BE2C (cell line): ENCODE data around the gene SMAP1.

ENCODE experiments used
- DNase-seq: peaks from one replicate; pipeline ENCODE4 v3.0.0-alpha.2; 2020
- H3K27me3 ChIP-seq: fragments of 250-450 bp; sonication (Bioruptor Pico); 2 replicates; pipeline ENCODE4 v1.5.1; 2020; ENCODE audit warnings: mild to moderate bottlenecking
- H3K36me3 ChIP-seq: fragments of 250-450 bp; sonication (Bioruptor Pico); 2 replicates; pipeline ENCODE4 v1.5.1; 2020; ENCODE audit warnings: mild to moderate bottlenecking
- H3K4me1 ChIP-seq: fragments of 250-450 bp; sonication (Bioruptor Pico); 2 replicates; pipeline ENCODE4 v1.5.1; 2020
- H3K4me3 ChIP-seq: 2 replicates; pipeline ENCODE4 v1.5.1; 2011; ENCODE audit warnings: low read depth, low read length
- H3K9me3 ChIP-seq: fragments of 250-450 bp; sonication (Bioruptor Pico); 2 replicates; pipeline ENCODE4 v1.5.1; 2020
- TF ChIP-seq, protein P1 (sequence below): IDR thresholded peaks from 2 replicates; pipeline ENCODE4 v1.5.1; 2012; ENCODE audit warnings: mild to moderate bottlenecking, low read depth, low read length

Gene SMAP1

GRCh38 chr6:70714716-70715257 lies 47.1 kb downstream of the SMAP1 start:
- no peak for DNase-seq
- H3K4me3 ChIP-seq = no peak overlapping the region
- no peaks in the 10 kb centered on the region for H3K4me1 ChIP-seq

GRCh38 chr6:70717038-70717801 lies 49.5 kb downstream of the SMAP1 start:
- no peak for DNase-seq
- no peaks in the 10 kb centered on the region for H3K9me3 ChIP-seq
- H3K27me3 ChIP-seq = no peaks in the 10 kb centered on the region
- no peaks in the 10 kb centered on the region for H3K36me3 ChIP-seq
- TF ChIP-seq, protein P1, sequence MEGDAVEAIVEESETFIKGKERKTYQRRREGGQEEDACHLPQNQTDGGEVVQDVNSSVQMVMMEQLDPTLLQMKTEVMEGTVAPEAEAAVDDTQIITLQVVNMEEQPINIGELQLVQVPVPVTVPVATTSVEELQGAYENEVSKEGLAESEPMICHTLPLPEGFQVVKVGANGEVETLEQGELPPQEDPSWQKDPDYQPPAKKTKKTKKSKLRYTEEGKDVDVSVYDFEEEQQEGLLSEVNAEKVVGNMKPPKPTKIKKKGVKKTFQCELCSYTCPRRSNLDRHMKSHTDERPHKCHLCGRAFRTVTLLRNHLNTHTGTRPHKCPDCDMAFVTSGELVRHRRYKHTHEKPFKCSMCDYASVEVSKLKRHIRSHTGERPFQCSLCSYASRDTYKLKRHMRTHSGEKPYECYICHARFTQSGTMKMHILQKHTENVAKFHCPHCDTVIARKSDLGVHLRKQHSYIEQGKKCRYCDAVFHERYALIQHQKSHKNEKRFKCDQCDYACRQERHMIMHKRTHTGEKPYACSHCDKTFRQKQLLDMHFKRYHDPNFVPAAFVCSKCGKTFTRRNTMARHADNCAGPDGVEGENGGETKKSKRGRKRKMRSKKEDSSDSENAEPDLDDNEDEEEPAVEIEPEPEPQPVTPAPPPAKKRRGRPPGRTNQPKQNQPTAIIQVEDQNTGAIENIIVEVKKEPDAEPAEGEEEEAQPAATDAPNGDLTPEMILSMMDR = no peak
- no peak overlapping the region for H3K4me3 ChIP-seq
- no peaks in the 10 kb centered on the region for H3K4me1 ChIP-seq

More at GRCh38 chr6:70714716-70715257, 47.1 kb downstream of the SMAP1 start:
- no peaks in the 10 kb centered on the region for H3K9me3 ChIP-seq
- H3K36me3 ChIP-seq = no peaks in the 10 kb centered on the region
- TF ChIP-seq, protein P1 = no peak
- H3K27me3 ChIP-seq = no peaks in the 10 kb centered on the region

- Histone ChIP-seq H3K4me1 (no peaks in the 10 kb centered on the region; the same call in 1 of the 2 replicates), H3K9me3 (no peaks in the 10 kb centered on the region), H3K36me3 (no peaks in the 10 kb centered on the region), H3K4me3 (no peak overlapping the region), H3K27me3 (no peaks in the 10 kb centered on the region)
- TF ChIP-seq, protein P1 = no peak
- DNase-seq = no peak
These were observed 56.8 kb downstream of the SMAP1 start for GRCh38 chr6:70724524-70724923.

DNA sequence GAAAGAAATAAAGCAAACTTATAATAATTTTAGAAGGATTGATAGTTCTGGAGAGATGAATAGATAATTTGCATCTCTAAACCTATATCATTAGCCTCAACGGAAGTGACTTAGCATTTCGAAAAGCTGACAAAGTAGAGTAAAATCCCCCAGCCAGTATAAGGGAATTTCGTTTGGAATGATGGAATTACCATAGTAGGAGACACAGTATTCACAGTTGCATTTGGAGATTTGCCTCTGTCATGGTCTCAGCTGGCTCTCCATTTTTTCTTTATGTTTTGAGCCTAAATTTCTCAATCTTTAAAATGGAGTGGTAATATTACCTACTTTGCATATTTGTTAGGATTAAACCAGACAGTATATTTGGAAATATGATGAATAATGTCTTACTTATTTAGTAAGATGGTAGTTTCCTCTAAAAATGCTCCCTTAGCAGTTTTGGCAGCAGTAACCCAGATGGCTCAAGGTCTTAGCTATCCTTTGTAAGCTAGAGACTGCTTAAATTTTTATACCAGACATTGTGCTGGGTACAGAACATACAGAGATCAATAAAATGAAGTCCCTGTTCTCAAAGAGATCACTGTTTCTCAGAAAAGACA lies 58.2 kb downstream of the SMAP1 start:
- no peaks in the 10 kb centered on the region; the same call in 1 of the 2 replicates for H3K4me1 ChIP-seq

DNA sequence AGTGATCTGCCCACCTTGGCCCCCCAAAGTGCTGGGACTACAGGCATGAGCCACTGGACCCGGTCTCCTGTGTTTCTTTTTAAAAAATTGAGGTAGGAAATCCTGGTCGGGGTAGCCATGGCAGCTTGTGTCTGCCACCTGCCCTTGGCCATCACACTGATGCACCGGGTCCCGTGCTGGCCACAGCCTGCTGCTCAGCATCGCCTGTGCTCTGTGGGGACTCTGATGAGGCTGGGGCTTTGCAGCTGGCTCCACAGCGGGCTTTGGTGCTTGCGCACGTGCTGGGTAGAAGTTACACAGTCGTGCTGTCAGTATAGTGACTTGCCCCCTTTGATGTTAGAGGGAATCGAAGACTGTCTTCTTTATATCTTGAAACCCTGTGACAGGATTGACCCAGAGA lies 66.7 kb downstream of the SMAP1 start:
- TF ChIP-seq, protein P1 = no peak

More for the DNA sequence above, 58.2 kb downstream of the SMAP1 start:
- H3K36me3 ChIP-seq = no peaks in the 10 kb centered on the region
- H3K9me3 ChIP-seq = no peaks in the 10 kb centered on the region
- TF ChIP-seq, protein P1 = no peak
- H3K27me3 ChIP-seq = no peaks in the 10 kb centered on the region
- no peak overlapping the region for H3K4me3 ChIP-seq
- no peak for DNase-seq

DNA sequence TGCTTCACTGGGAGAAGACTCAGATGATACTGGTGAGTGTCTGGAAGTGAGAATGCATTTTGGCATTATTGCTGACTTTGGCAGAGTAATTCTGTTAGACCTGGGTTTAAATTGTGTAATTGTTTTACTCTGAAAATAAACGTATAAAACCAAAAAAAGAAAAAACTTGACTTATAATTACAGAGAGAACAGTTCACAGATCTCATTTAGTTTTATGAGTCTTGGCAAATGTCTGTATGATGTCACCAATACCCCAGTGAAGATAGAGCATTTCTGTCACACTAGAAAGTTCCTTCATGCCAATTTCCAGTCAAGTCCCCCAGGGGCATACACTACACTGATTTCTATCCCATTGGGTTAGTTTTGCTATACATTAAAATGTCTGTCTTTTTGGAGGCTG lies 67.3 kb downstream of the SMAP1 start:
- no peaks in the 10 kb centered on the region for H3K36me3 ChIP-seq
- no peaks in the 10 kb centered on the region for H3K9me3 ChIP-seq
- H3K27me3 ChIP-seq = no peaks in the 10 kb centered on the region
- DNase-seq = no peak
- TF ChIP-seq, protein P1 = no peak
- no peaks in the 10 kb centered on the region for H3K4me1 ChIP-seq
- H3K4me3 ChIP-seq = no peak overlapping the region

More for the DNA sequence above, 66.7 kb downstream of the SMAP1 start:
- H3K4me3 ChIP-seq = no peak overlapping the region
- H3K9me3 ChIP-seq = no peaks in the 10 kb centered on the region
- no peak for DNase-seq
- H3K4me1 ChIP-seq = no peaks in the 10 kb centered on the region; the same call in 1 of the 2 replicates
- H3K27me3 ChIP-seq = no peaks in the 10 kb centered on the region
- no peaks in the 10 kb centered on the region for H3K36me3 ChIP-seq
